Naive B cell (primary cell): ENCODE results near the gene RPTOR. TPM values are rescaled to one million over a fixed set of nuclear protein-coding genes. Genes with fewer than 3 reads are reported as not detected.

Experiments
- ATAC-seq, 2 donors: fragments of 150-1000 bp; cut with Tn5 transposase; 2 replicates each; pipeline ENCODE4 v1.10.0; 2021; ENCODE audit warnings: low read depth in 2 of 2, mild to moderate bottlenecking in 2 of 2, moderate library complexity in 2 of 2
- DNase-seq: peaks from one replicate; pipeline ENCODE4 v3.0.0; 2022
- H3K27ac Mint-ChIP-seq, 6 donors: one replicate each; pipeline ENCODE4 v1.8.0; 2020 to 2022; ENCODE audit warnings: mild to moderate bottlenecking in 6 of 6, mixed read lengths in 6 of 6, moderate library complexity in 5 of 6, inconsistent platforms in 2 of 6
- H3K27me3 Mint-ChIP-seq, 3 donors: one replicate each; pipeline ENCODE4 v1.8.0; 2021 to 2022; ENCODE audit warnings: mixed read lengths in 3 of 3, mild to moderate bottlenecking in 1 of 3
- H3K36me3 Mint-ChIP-seq, 2 donors: one replicate each; pipeline ENCODE4 v1.8.0; 2020 to 2022; ENCODE audit warnings: mixed read lengths in 2 of 2, inconsistent platforms in 1 of 2, mild to moderate bottlenecking in 1 of 2
- H3K4me1 Mint-ChIP-seq, 3 donors: one replicate each; pipeline ENCODE4 v1.8.0; 2020 to 2022; ENCODE audit warnings: mixed read lengths in 3 of 3, inconsistent platforms in 1 of 3, mild to moderate bottlenecking in 1 of 3, moderate library complexity in 1 of 3
- H3K4me3 Mint-ChIP-seq, 8 donors: one replicate each; pipeline ENCODE4 v1.8.0; 2020 to 2022; ENCODE audit warnings: mild to moderate bottlenecking in 8 of 8, mixed read lengths in 8 of 8, moderate library complexity in 8 of 8, inconsistent platforms in 2 of 8
- H3K9me3 Mint-ChIP-seq, 7 donors: one replicate each; pipeline ENCODE4 v1.8.0; 2020 to 2022; ENCODE audit warnings: mixed read lengths in 7 of 7, mild to moderate bottlenecking in 5 of 7, inconsistent platforms in 2 of 7, moderate library complexity in 1 of 7
- polyA plus RNA-seq, 6 donors: library from polyadenylated mRNA; unstranded; fragments of 300-500 nt; fragmentation: Illumina TruSeq; gene quantifications; one replicate each; pipeline ENCODE4 v1.2.3, GENCODE V29; 2021; ENCODE audit warnings: low read depth in 6 of 6

RPTOR gene
- polyA plus RNA-seq, 6 donors from 2014 or later, result 5.5 to 13.9 (median 9.0) TPM

- Mint-ChIP-seq H3K4me1 (peaks cover 5 to 25% (median 24%) of the 10 kb centered on the region in 3 donors), H3K4me3 (peak overlapping the region in 3 of 8 donors; percentile 10 to 97 (median 53)), H3K27ac (peak overlapping the region in 1 of 6 donors; percentile 87), H3K27me3 (no peaks in the 10 kb centered on the region), H3K9me3 (no peaks in the 10 kb centered on the region), H3K36me3 (no peaks in the 10 kb centered on the region)
- ATAC-seq (no peak), DNase-seq (no peak)
Measured at GRCh38 chr17:80835816-80836657, 291.4 kb downstream of the RPTOR start.

GRCh38 chr17:80836658-80836965 is 292.0 kb downstream of the RPTOR start:
- DNase-seq, result no peak
- H3K4me1 Mint-ChIP-seq, result peaks cover 4 to 23% (median 23%) of the 10 kb centered on the region in 3 donors
- peak overlapping the region in 2 of 8 donors; percentile 36 to 57 for H3K4me3 Mint-ChIP-seq
- ATAC-seq, result no peak
- H3K27ac Mint-ChIP-seq, result peak overlapping the region in 1 of 6 donors; percentile 83
- H3K36me3 Mint-ChIP-seq, result no peaks in the 10 kb centered on the region
- no peaks in the 10 kb centered on the region for H3K27me3 Mint-ChIP-seq
- H3K9me3 Mint-ChIP-seq, result no peaks in the 10 kb centered on the region

GRCh38 chr17:80836971-80837481 is 292.4 kb downstream of the RPTOR start:
- DNase-seq (no peak), ATAC-seq (no peak)
- Mint-ChIP-seq H3K4me1 (peaks cover 0 to 18% (median 18%) of the 10 kb centered on the region in 3 donors), H3K36me3 (no peaks in the 10 kb centered on the region), H3K27me3 (no peaks in the 10 kb centered on the region), H3K4me3 (peak overlapping the region in 1 of 8 donors; percentile 57), H3K27ac (no peak overlapping the region), H3K9me3 (no peaks in the 10 kb centered on the region)

DNA sequence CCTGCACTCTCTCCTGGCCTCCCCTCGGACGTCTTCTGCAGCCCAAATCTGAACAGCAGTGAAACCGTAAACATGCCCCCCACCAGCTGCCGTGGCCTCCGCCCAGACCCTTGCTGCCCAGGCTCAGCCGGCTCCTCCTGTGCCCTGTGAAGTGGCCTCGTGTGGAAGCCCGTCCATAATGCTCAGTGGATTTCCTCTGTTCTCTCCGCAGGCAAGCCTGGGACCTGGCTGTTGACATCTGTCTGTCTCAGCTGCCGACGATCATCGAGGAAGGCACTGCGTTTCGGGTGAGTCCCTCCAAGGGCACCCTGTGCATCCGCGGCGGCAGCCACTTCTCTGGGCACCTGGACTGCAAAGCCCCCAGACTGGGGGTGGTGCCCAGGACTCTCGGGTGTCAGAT is 293.1 kb downstream of the RPTOR start:
- no peak for ATAC-seq
- Mint-ChIP-seq H3K4me1 (peaks cover 0 to 12% (median 12%) of the 10 kb centered on the region in 3 donors), H3K36me3 (no peaks in the 10 kb centered on the region), H3K4me3 (no peak overlapping the region), H3K27me3 (no peaks in the 10 kb centered on the region), H3K27ac (no peak overlapping the region), H3K9me3 (no peaks in the 10 kb centered on the region)
- no peak for DNase-seq

DNA sequence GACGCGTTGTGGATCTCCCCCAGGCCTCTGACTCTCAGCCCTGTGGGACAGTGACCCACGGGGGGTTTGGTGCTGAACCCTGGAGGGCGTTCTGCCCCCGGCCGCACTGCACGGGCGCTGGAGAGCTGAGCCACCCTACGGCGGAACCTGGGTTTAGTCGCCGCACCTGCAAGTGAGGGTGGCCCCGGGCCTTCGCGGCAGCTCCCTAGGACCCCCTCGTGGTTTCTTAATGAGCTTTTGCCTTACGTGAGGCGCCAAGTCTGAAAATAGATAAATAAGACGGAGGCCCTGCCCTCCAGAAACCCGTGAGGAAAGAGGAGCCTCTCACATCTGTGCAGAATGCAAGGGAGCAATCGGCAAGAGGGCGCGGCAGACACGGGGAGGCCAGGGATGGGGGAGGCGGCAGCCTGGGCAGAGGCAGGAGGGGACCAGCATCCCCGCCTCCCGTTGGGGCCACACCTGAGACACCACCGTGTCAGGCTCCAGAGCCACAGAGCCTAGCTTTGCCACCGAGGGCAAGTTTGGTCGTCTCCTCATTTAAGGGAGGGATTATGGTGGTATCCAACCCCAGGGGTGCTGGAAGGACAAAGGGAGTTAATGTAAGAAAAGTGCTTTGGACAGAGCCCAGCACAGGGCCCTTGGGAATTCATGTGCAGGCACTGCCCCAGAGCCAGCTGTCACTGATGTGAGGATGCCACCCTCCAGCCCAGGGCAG is 293.8 kb downstream of the RPTOR start:
- H3K4me1 Mint-ChIP-seq, result peaks cover 0 to 5% (median 5%) of the 10 kb centered on the region in 3 donors
- H3K36me3 Mint-ChIP-seq, result no peaks in the 10 kb centered on the region
- no peak for ATAC-seq
- no peak for DNase-seq
- no peaks in the 10 kb centered on the region for H3K9me3 Mint-ChIP-seq
- peak overlapping the region in 2 of 6 donors; percentile 39 to 53 for H3K27ac Mint-ChIP-seq
- peak overlapping the region in 1 of 8 donors; percentile 25 for H3K4me3 Mint-ChIP-seq
- no peaks in the 10 kb centered on the region for H3K27me3 Mint-ChIP-seq

DNA sequence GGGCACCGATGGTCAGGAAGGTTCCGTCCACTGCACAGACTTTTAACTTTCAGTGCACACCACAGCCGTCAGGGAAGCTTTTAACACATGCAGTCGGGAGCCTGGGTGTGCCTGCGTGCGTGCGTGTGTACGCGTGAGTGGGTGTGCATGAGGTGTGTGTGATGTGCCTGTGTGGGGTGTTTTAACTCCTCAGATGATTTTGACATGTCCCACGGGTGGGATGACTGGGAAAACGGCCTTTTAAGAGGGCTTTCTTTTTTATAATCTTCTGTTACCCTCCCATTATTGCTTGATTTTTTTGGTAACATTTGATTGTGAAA is 294.3 kb downstream of the RPTOR start:
- Mint-ChIP-seq H3K4me1 (peaks cover 0 to 5% (median 3%) of the 10 kb centered on the region in 3 donors), H3K4me3 (no peak overlapping the region), H3K36me3 (no peaks in the 10 kb centered on the region), H3K27ac (peak overlapping the region in 1 of 6 donors; percentile 48), H3K9me3 (no peaks in the 10 kb centered on the region), H3K27me3 (no peaks in the 10 kb centered on the region)
- ATAC-seq (no peak), DNase-seq (no peak)

- H3K9me3 Mint-ChIP-seq, result no peaks in the 10 kb centered on the region
- no peak overlapping the region for H3K4me3 Mint-ChIP-seq
- peaks cover 0 to 5% (median under 1%) of the 10 kb centered on the region in 3 donors for H3K4me1 Mint-ChIP-seq
- H3K27me3 Mint-ChIP-seq, result no peaks in the 10 kb centered on the region
- H3K27ac Mint-ChIP-seq, result no peak overlapping the region
- H3K36me3 Mint-ChIP-seq, result no peaks in the 10 kb centered on the region
- ATAC-seq (no peak), DNase-seq (no peak)
Measured at GRCh38 chr17:80839511-80839941, 294.9 kb downstream of the RPTOR start.

GRCh38 chr17:80839970-80840369 is 295.3 kb downstream of the RPTOR start:
- DNase-seq, result no peak
- ATAC-seq, result no peak
- Mint-ChIP-seq H3K27me3 (no peaks in the 10 kb centered on the region), H3K27ac (no peak overlapping the region), H3K4me3 (no peak overlapping the region), H3K4me1 (peaks cover 4 to 8% (median 4%) of the 10 kb centered on the region in 3 donors), H3K9me3 (no peaks in the 10 kb centered on the region), H3K36me3 (no peaks in the 10 kb centered on the region)

DNA sequence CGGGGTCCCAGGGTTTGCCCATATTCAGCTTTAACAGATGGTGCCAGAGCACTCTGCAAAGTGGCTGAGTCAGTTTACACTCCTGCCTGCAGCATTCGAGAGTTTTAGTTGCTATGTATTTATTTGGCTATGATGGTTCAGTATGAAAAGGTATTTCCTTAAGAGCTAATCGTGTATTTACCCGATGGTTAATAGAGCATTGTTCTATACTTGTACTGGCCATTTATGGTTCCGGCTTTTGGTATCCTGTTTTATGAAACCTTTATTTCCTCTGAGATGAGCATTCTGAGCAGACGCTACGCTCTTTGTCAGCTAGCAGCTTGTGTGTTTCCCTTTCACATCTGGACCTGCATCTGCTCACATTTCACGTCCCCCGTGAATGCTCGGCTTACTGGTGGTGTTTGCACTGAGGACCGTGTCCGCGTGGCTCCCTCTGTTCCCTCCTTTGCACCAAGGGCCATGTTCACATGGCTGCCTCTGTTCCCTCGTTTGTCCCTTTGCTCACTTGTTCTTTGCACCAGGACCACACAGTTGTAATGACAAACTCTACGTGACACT is 297.9 kb downstream of the RPTOR start:
- H3K27me3 Mint-ChIP-seq, result no peaks in the 10 kb centered on the region
- no peak overlapping the region for H3K4me3 Mint-ChIP-seq
- H3K9me3 Mint-ChIP-seq, result no peaks in the 10 kb centered on the region
- H3K27ac Mint-ChIP-seq, result peak overlapping the region in 1 of 6 donors; percentile 81
- H3K4me1 Mint-ChIP-seq, result peaks cover 26 to 29% (median 29%) of the 10 kb centered on the region in 3 donors
- no peaks in the 10 kb centered on the region for H3K36me3 Mint-ChIP-seq
- no peak for ATAC-seq
- no peak for DNase-seq

DNA sequence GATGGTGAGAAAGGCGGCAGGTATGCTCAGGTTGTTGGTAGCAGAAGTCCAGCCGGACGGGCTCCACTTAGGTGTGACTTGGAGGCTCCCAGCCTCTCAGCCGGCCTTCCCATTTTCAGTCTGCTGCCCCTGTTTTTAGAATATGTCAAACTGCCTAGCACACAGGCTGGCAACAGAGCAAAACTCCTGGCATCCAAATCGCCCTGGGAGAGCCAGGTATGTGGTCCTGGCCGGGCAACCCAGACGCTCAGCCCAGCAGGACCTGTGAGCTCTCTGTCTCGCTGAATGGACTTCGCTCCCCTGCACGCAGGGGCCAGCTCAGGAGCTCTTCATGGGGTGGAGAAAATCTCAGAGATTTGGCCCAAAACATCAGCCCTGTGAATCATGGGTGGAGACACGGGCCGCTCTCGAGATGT is 299.1 kb downstream of the RPTOR start:
- no peak for DNase-seq
- Mint-ChIP-seq H3K9me3 (no peaks in the 10 kb centered on the region), H3K27ac (no peak overlapping the region), H3K27me3 (no peaks in the 10 kb centered on the region), H3K4me1 (peaks cover 30 to 37% (median 34%) of the 10 kb centered on the region in 3 donors), H3K36me3 (no peaks in the 10 kb centered on the region), H3K4me3 (peak overlapping the region in 1 of 8 donors; percentile 20)
- ATAC-seq, result no peak

DNA sequence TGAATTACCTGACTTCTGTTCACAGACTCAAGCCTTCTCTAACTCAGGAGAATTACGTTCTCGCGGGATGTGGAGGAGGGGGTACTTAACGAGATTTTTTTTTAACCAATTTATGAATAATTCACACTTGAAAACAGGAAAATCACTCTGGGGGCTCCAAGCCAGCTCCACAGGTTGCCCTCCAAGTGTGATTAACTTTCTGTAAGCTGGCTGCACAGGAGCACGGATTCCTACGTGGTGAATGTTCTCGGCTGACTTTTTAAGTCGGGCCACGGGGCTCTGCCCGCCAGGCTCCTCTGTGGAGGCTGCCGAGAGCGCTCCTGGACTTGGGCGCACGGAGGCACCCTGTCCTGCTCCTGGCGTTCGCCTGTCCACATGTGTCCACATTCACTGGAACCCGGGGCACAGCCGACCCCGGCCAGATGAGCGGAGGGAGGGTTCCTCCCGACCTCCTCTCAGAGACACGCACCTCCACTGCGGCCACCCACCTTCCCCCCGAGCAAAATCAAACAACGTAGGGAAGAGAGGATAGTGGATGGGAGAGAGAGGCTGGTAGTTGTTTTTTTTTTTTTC is 299.9 kb downstream of the RPTOR start:
- Mint-ChIP-seq H3K27me3 (no peaks in the 10 kb centered on the region), H3K27ac (peak overlapping the region in 2 of 6 donors; percentile 64 to 81), H3K4me3 (peak overlapping the region in 2 of 8 donors; percentile 20 to 26), H3K9me3 (no peaks in the 10 kb centered on the region), H3K36me3 (no peaks in the 10 kb centered on the region), H3K4me1 (peaks cover 30 to 37% (median 34%) of the 10 kb centered on the region in 3 donors)
- DNase-seq, result no peak
- no peak for ATAC-seq

DNA sequence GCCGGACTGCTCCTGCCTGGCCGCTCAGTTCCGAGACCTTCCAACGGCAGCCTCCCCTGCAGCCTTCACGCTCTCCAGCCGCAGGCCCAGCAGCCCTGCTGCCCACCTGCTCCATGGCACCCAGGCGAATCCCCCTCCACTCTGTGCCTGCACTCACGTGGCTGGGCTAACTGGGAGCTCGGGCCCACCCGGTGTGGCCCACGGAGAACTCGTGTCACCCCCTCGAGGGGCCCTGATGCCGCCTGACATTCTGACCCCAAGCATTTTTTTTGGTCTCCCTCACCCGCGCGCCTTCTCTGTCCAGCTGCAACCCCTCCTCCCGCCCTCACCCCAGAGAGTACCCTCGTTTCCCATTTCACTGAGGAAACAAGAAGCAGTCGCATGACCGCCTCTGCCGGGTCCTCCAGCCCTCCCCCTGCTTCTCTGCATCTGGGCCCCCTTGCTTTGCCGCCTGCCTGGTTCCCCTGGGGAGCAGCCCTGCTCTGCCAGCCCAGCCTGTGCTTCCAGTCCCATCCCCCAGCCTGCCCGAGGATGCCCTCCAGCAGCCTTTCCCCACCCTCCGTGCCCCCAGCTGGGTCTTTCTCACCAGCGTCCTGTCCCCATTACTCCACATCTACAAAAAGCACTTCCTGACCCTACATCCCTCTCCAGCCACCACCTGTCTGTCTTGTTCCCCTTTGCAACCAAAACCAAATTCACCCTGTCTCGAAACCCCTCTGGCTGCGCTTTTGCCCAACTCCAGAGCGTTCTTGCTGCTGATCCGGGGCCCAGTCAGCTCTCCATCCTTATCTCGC is 300.6 kb downstream of the RPTOR start:
- Mint-ChIP-seq H3K27me3 (no peaks in the 10 kb centered on the region), H3K27ac (peak overlapping the region; percentile 43 to 89 (median 81)), H3K9me3 (no peaks in the 10 kb centered on the region), H3K4me3 (peak overlapping the region in 7 of 8 donors; percentile 3 to 90 (median 73)), H3K36me3 (peaks cover 0 to 4% of the 10 kb centered on the region in 2 donors), H3K4me1 (peaks cover 30 to 37% (median 34%) of the 10 kb centered on the region in 3 donors)
- no peak for DNase-seq
- peak; percentile 49 to 61 for ATAC-seq
